OCI-LY1 (cell line): ENCODE measurements around the gene PHOX2A.

ENCODE experiments used
- EZH2 ChIP-seq: fragments of 200-600 bp; sonication (generic), shearing (Covaris generic); IDR thresholded peaks from 2 replicates; pipeline ENCODE4 v1.8.0; 2017; ENCODE audit warnings: borderline replicate concordance, mixed run types, mild to moderate bottlenecking, antibody characterized with exemption, low read length, moderate library complexity, mixed read lengths
- TF ChIP-seq, protein P1 (sequence below): fragments of 200-600 bp; sonication (generic), shearing (Covaris generic); IDR thresholded peaks from 2 replicates; pipeline ENCODE4 v1.5.1; 2017; ENCODE audit warnings: mild to moderate bottlenecking, antibody characterized with exemption, low read length, moderate library complexity, mixed read lengths

DNA sequence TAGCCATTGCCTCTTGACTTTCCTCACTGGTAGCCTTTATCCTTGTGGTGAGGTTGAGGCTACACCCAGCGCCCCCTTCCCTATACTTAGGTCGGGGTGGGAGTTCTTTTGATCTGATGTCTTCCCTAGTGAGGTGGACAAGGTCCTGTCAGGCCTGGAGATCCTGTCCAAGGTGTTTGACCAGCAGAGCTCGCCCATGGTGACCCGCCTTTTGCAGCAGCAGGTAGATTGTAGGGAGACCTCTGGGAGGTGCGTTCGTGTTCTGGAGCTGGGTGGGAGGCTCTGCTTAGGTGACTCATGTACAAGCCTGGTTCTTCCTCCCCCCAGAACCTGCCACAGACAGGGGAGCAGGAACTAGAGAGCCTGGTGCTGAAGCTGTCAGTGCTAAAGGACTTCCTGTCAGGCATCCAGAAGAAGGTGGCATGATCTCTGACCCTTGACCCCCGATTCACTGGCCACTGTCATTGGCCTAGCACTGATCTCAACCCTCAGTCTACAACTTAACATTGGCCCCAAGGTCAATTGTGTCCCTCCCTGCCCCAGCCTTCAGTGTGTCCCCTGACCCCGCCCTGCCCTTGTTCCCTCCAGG lies 14.5 kb downstream of the PHOX2A start:
- TF ChIP-seq, protein P1, sequence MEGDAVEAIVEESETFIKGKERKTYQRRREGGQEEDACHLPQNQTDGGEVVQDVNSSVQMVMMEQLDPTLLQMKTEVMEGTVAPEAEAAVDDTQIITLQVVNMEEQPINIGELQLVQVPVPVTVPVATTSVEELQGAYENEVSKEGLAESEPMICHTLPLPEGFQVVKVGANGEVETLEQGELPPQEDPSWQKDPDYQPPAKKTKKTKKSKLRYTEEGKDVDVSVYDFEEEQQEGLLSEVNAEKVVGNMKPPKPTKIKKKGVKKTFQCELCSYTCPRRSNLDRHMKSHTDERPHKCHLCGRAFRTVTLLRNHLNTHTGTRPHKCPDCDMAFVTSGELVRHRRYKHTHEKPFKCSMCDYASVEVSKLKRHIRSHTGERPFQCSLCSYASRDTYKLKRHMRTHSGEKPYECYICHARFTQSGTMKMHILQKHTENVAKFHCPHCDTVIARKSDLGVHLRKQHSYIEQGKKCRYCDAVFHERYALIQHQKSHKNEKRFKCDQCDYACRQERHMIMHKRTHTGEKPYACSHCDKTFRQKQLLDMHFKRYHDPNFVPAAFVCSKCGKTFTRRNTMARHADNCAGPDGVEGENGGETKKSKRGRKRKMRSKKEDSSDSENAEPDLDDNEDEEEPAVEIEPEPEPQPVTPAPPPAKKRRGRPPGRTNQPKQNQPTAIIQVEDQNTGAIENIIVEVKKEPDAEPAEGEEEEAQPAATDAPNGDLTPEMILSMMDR, result no peak
- TF ChIP-seq EZH2, result no peak
